Upper lobe of left lung (tissue), 6 donors: ENCODE measurements around the gene RGS19. TPM values are rescaled to one million over a fixed set of nuclear protein-coding genes. Genes with fewer than 3 reads are reported as not detected.
A peak's percentile ranks its signal among the peaks of the same experiment; 100 is the strongest.

ENCODE experiments used
- ATAC-seq, 2 donors: fragments of 200-7000 bp; cut with Tn5 transposase; one replicate each; pipeline ENCODE4 v1.9.1; 2022; ENCODE audit warnings: mild to moderate bottlenecking in 2 of 2, moderate library complexity in 2 of 2; ENCODE audit not compliant: low FRiP score in 2 of 2
- DNase-seq, 2 donors: peaks; one replicate each; pipeline ENCODE4 v3.0.0-alpha.2; 2019 to 2020
- H3K27ac ChIP-seq, 4 donors: fragments of 200-600 bp; sonication (generic); one replicate each; pipeline ENCODE4 v1.5.1; 2016 to 2019
- H3K27me3 ChIP-seq, 4 donors: fragments of 200-600 bp; sonication (generic); one replicate each; pipeline ENCODE4 v1.5.1; 2017 to 2019
- H3K36me3 ChIP-seq, 4 donors: fragments of 200-600 bp; sonication (generic); one replicate each; pipeline ENCODE4 v1.5.1; 2016 to 2019
- H3K4me1 ChIP-seq, 4 donors: fragments of 200-600 bp; sonication (generic); one replicate each; pipeline ENCODE4 v1.5.1; 2018 to 2019
- H3K4me3 ChIP-seq, 4 donors: fragments of 200-600 bp; sonication (generic); one replicate each; pipeline ENCODE4 v1.5.1; 2017 to 2019; ENCODE audit warnings: mild to moderate bottlenecking in 2 of 4, moderate library complexity in 1 of 4
- H3K9me3 ChIP-seq, 4 donors: fragments of 200-600 bp; sonication (generic); one replicate each; pipeline ENCODE4 v1.5.1; 2018 to 2019
- EP300 ChIP-seq, 4 donors: sonication (generic); formaldehyde crosslinking; IDR thresholded peaks; one replicate each; pipeline ENCODE4 v1.5.1; 2017; ENCODE audit warnings: antibody characterized with exemption in 4 of 4, control low read depth in 2 of 4
- POLR2A ChIP-seq, 4 donors: fragments of 450-650 bp; IDR thresholded peaks; one replicate each; pipeline ENCODE4 v1.5.1; 2016 to 2017; ENCODE audit warnings: antibody characterized with exemption in 4 of 4, mild to moderate bottlenecking in 2 of 4
- POLR2AphosphoS5 ChIP-seq, 2 donors: sonication (generic); formaldehyde crosslinking; IDR thresholded peaks; one replicate each; pipeline ENCODE4 v1.5.1; 2017; ENCODE audit warnings: antibody characterized with exemption in 2 of 2
- WGBS, 2 donors: methylation state at CpG; one replicate each; pipeline ENCODE4 v1.1.5; 2017 to 2018; 5-methylcytosine and 5-hydroxymethylcytosine counted together
- total RNA-seq, 6 donors: library from RNA; depleted of rRNA in 4 of 6; stranded (reverse); fragments of >200 nt in 4 of 6; gene quantifications; one replicate each; pipeline versions ENCODE4 v1.1.0 to v1.2.1, GENCODE V29; 2016 to 2021
- TF ChIP-seq, protein P1 (sequence below), 6 experiments: fragments of 450-650 bp in 4 of 6; fragments of 200-600 bp in 2 of 6; sonication (generic) in 2 of 6; IDR thresholded peaks; one replicate each; pipeline ENCODE4 v1.5.1; 2016 to 2019; ENCODE audit warnings: antibody characterized with exemption in 6 of 6
- donor health status: DM: no; HTN: no; CAD: no; lungs with moderate emphysema.
- donor health status: DM: no; HTN: yes; CAD: no; lungs with severe emphysema.

Gene RGS19
- total RNA-seq, 6 donors from 2014 or later = 21.5 to 70.8 (median 55.6) TPM

DNA sequence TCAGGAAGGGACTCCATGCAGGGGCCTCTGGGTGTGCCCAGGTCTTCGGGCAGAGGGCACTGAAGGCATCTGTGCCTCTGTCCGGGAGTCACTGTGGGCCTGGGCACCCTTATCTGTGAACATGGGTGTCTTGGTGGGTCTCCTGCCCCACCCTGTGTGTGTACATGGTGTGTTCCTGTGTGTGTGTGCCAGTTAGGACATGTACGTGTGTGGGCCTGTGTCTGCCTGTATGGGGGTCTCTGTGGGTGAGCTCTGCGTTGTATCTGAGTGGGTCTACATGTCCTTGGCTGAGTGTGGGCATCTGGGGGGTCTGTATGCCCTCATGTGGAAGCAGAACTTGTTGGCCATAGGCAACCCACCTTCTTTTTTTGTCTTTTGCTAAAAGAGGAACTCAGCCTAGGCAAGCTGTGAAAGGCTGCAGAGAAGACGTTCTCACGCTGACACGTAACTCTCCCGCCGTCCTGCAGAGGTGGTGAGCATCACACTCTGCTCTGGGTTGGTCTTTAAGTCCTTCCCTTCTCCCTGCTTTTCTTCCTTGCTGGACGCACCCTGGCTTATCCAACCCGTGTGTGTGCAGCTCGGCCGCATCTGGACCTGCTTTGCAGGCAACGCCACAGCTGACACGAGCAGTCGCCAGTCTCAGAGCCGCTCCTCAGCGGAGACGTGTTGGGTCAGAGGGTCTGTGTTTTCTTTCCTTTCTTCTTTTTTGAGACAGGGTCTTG, 28.6 kb upstream of the RGS19 start:
- Histone ChIP-seq H3K4me1 (no peaks in the 10 kb centered on the region), H3K27ac (no peak overlapping the region), H3K4me3 (no peak overlapping the region), H3K27me3 (peaks cover 0 to 3% (median under 1%) of the 10 kb centered on the region in 4 donors), H3K9me3 (no peaks in the 10 kb centered on the region), H3K36me3 (no peaks in the 10 kb centered on the region)
- TF ChIP-seq POLR2A (IDR thresholded peaks at IDR 0.05) (no peak), EP300 (IDR thresholded peaks at IDR 0.05) (no peak), POLR2AphosphoS5 (IDR thresholded peaks at IDR 0.05) (no peak)
- TF ChIP-seq, protein P1, sequence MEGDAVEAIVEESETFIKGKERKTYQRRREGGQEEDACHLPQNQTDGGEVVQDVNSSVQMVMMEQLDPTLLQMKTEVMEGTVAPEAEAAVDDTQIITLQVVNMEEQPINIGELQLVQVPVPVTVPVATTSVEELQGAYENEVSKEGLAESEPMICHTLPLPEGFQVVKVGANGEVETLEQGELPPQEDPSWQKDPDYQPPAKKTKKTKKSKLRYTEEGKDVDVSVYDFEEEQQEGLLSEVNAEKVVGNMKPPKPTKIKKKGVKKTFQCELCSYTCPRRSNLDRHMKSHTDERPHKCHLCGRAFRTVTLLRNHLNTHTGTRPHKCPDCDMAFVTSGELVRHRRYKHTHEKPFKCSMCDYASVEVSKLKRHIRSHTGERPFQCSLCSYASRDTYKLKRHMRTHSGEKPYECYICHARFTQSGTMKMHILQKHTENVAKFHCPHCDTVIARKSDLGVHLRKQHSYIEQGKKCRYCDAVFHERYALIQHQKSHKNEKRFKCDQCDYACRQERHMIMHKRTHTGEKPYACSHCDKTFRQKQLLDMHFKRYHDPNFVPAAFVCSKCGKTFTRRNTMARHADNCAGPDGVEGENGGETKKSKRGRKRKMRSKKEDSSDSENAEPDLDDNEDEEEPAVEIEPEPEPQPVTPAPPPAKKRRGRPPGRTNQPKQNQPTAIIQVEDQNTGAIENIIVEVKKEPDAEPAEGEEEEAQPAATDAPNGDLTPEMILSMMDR (IDR thresholded peaks at IDR 0.05) = no peak
- 52 to 64% methylated on average over 17 of the region's 19 CpGs for WGBS, 2 donors
- ATAC-seq (no peak), DNase-seq (peak in 1 of 2 donors; percentile 19)

DNA sequence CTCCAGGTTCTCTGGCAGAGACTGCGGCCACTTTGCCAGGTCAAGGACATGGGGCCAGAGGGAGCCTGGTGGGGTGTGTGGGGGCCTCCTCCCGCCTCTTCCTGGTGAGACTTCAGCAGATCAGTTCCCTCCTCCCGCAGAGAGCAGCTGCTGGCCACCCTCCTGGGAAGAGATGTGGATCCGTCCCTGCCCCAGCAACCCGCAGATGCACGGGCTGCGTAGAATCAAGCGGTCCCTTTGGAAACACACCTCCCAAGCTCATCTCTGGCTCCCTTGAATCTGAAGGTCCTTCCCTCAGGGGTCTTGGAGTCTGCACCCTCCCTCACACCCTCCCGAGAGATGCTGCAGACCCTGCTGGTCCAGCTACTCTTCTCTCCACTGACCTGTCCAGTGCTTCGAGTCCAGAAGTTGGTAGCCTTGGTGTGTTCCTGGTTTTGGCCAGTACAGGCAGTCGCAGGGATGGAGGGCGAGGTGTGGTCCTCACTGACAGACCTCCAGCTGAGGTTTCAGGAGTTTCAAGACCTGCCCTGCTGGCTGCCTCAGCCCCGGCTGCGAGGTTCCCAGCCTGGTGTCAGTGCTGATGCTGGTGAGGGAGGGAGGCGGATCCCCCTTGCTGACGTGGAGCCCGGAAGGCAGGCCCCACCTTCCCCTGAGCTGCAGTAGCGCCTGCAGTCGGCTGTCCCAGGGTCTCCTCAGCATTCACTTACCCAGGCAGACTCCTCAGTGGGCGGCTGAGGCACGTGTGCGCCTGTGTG, 27.8 kb upstream of the RGS19 start, which contains the start of gene NPBWR2:
Gene NPBWR2, minus strand, starts transcription at position 585 of the 755 bp plus-strand sequence. CDS start 734 bp downstream, outside the sequence.
- peak in 1 of 2 donors; percentile 12 for DNase-seq
- H3K36me3 ChIP-seq = no peaks in the 10 kb centered on the region
- 60 to 61% methylated on average over 13 to 21 of the region's 22 CpGs for WGBS, 2 donors
- H3K4me1 ChIP-seq = peaks cover 5 to 7% (median 6%) of the 10 kb centered on the region in 4 donors
- no peak for ATAC-seq
- H3K9me3 ChIP-seq = no peaks in the 10 kb centered on the region
- TF ChIP-seq, protein P1 (IDR thresholded peaks at IDR 0.05) = no peak
- TF ChIP-seq POLR2AphosphoS5 (IDR thresholded peaks at IDR 0.05) = no peak
- no peak for TF ChIP-seq EP300 (IDR thresholded peaks at IDR 0.05)
- TF ChIP-seq POLR2A (IDR thresholded peaks at IDR 0.05) = no peak
- H3K27me3 ChIP-seq = peaks cover 0 to 10% (median 6%) of the 10 kb centered on the region in 4 donors
- no peak within 1 kb of the TSS for H3K4me3 ChIP-seq
- H3K27ac ChIP-seq = no peak within 1 kb of the TSS

DNA sequence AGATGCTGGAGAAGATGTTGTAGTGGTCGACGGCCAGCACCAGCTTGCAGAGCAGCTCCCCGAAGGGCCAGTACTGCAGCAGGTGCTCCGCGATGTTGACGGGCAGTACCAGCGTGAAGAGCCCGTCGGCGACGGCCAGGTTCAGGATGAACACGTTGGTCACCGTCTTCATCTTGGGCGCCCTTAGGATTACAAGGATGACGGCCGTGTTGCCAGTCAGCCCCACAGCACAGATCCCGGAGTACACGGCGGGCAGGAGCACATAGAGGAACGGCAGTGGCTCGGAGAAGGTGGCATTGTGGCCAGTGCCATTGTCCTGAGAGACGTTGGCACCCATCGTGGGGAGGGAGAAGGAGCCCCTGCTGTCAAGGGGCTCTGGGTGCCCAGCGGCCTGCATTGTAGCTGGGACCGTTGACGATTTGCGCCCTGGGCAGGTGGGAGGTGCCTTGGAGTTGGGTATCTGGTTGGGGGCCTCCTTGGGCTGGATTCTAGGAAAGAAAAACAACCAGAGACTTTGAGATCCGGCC, 27.2 kb upstream of the RGS19 start:
- H3K4me3 ChIP-seq = no peak overlapping the region
- H3K4me1 ChIP-seq = peaks cover 10 to 14% (median 11%) of the 10 kb centered on the region in 4 donors
- ATAC-seq (no peak), DNase-seq (peak in 1 of 2 donors; percentile 11)
- TF ChIP-seq EP300 (IDR thresholded peaks at IDR 0.05) = no peak
- TF ChIP-seq, protein P1 (IDR thresholded peaks at IDR 0.05) = no peak
- peaks cover 1 to 17% (median 12%) of the 10 kb centered on the region in 4 donors for H3K27me3 ChIP-seq
- H3K9me3 ChIP-seq = no peaks in the 10 kb centered on the region
- H3K27ac ChIP-seq = no peak overlapping the region
- WGBS, 2 donors = 87 to 89% methylated on average over 28 of the region's 28 CpGs
- H3K36me3 ChIP-seq = no peaks in the 10 kb centered on the region

DNA sequence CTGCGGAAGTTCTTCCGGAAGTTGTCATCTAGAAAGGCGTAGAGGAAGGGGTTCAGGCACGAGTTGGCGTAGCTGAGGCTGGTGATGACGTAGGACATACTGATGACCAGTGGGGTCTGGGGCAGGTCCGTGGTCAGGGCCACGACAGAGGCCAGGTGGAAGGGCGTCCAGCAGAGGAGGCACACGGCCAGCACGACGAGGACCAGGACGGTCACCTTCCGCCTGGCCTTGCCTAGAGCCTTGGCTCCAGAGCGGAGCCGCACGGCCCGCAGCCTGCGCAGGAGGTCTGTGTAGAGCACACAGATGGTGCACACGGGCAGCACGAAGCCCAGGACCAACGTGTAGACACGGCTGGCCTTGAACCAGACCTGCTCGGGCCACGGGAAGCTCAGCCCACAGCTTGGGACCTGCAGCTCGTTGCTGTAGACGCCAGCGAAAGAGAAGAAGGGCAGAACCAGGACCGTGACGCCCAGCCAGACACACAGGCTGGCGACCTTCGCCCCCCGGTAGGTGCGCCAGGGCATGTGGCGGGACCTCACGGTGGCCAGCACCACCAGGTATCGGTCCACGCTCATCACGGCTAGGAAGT, 26.6 kb upstream of the RGS19 start:
- no peak for TF ChIP-seq POLR2A (IDR thresholded peaks at IDR 0.05)
- TF ChIP-seq, protein P1 (IDR thresholded peaks at IDR 0.05) = no peak
- TF ChIP-seq EP300 (IDR thresholded peaks at IDR 0.05) = no peak
- no peak for TF ChIP-seq POLR2AphosphoS5 (IDR thresholded peaks at IDR 0.05)
- peaks cover 1 to 19% (median 12%) of the 10 kb centered on the region in 4 donors for H3K27me3 ChIP-seq
- H3K36me3 ChIP-seq = no peaks in the 10 kb centered on the region
- peaks cover 10 to 14% (median 11%) of the 10 kb centered on the region in 4 donors for H3K4me1 ChIP-seq
- H3K27ac ChIP-seq = no peak overlapping the region
- 95 to 96% methylated on average over 26 to 39 of the region's 39 CpGs for WGBS, 2 donors
- no peak for ATAC-seq
- H3K4me3 ChIP-seq = no peak overlapping the region
- peak in 1 of 2 donors; percentile 13 for DNase-seq
- H3K9me3 ChIP-seq = no peaks in the 10 kb centered on the region
